NCI-H2107 treated with DMSO at 0.1 percent for 48 hours (cell line): ENCODE results near the gene NT5M.
A peak's percentile ranks its signal among the peaks of the same experiment; 100 is the strongest.
"Not testable (repeated sequence)": the region's sequence is repeated elsewhere in the genome, so short reads cannot be mapped to it uniquely, and the experiment has no call there.

Experiments used
- DNase-seq: peaks from one replicate; lab custom pipeline; 2025; ENCODE audit not compliant: unreplicated experiment; lab: John Stamatoyannopoulos, UW

Gene NT5M

DNA sequence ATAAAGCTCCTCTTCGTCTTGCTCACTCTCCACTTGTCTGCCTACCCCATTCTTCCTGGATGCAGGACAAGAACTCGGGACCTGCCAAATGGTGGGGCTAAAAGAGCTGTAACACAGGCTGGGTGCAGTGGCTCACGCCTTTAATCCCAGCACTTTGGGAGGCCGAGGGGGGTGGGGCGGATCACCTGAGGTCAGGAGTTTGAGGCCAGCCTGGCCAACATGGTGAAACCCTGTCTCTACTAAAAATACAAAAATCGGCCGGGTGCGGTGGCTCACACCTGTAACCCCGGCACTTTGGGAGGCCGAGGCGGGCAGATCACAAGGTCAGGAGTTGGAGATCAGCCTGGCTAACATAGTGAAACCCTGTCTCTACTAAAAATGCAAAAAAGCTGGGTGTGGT is 1.5 kb upstream of the NT5M start:
- not testable (repeated sequence) for DNase-seq

DNA sequence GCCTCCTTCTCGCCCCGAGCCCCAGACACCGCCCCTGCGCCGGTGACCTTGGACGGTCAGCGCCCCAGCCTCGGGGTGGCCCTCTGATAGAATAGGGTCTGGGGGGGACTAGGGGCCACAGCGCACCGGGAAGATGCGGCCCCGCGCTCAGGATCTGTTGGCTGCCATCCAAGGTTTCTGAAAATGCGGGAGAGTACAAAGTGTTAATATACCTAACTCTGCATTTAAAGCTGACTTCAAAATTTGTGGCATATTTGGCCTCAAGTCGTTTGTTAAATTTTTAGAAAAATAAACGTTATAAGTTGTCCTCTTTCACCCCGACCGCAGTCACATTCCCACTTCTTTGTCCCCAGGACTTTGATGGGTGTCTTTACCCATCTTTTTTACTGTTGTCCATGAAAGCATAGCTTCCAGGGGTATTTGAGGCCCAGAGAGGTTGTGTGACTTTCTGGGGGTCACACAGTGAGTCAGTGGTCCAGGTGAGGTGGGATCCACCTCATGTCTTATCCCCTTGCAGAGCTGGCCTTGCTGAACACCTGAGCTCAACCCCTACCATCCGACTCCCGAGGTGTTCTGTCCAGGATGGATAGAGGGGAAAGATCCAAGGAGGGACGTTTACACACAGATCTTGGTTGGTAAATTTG is 796 bp downstream of the NT5M start:
- no peak for DNase-seq

DNA sequence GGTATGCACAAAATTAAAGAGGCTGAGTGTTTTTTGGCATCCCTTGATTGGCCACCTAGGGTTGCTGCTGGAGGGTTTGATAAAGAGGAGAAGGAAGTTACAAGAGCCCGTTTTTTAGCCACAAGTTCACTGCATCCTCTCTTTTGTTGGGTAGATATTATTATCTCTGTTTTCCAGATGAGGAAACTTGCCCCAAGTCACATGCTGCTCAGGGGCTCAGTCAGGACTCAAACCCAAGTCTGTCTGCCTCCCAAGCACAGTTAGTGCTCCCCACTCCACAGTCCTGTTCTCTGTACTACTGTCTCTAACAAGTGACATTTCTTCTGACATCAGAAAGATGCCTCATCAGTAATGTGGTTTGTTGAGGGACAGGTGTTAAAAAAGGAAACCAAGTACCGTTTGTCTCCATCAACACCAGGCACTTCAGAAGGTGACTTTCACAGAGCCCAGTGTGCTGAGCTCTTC is 1.4 kb downstream of the NT5M start:
- no peak for DNase-seq

DNA sequence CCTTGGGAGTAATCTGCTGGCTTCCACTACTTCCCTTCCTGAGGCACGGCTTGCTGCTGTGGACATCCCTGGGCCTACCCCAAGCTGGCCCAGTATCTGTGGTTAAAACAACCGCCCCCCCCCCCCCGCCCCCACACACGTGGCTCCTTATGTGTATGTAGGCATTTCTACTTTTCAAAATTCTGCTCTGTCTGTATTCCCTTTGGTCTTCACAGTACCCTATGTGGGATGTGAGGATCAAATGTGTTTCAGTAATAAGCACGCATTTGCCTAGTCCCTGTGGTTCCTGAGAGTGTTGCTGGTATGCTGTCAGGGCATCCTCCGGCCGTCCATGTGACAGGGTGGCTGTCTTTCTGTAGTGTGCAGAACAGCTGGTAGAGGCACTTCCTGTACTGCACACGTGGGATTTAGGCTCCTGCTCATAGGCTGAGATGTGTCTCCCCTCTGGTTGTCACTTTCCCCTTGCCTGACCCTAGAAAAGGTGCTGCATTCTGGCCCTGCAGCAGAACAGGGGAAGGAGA is 2.2 kb downstream of the NT5M start:
- no peak for DNase-seq

DNA sequence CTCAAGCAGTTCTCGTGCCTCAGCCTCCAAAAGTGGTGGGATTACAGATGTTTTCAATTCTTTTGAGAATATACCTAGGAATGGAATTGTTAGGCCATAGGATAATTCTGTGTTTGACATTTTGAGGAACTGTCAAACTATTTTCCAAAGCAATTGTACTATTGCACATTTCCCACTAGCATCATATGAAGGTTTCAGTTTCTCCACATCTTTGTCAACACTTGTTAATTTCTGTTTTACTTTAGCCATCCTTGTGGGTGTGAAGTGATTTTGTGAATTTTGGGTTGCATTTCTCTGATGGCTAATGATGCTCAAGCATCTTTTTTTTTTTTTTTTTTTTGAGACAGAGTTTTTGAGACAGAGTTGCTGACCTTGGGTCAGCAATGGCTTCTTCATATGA is 6.2 kb downstream of the NT5M start:
- DNase-seq: no peak

DNA sequence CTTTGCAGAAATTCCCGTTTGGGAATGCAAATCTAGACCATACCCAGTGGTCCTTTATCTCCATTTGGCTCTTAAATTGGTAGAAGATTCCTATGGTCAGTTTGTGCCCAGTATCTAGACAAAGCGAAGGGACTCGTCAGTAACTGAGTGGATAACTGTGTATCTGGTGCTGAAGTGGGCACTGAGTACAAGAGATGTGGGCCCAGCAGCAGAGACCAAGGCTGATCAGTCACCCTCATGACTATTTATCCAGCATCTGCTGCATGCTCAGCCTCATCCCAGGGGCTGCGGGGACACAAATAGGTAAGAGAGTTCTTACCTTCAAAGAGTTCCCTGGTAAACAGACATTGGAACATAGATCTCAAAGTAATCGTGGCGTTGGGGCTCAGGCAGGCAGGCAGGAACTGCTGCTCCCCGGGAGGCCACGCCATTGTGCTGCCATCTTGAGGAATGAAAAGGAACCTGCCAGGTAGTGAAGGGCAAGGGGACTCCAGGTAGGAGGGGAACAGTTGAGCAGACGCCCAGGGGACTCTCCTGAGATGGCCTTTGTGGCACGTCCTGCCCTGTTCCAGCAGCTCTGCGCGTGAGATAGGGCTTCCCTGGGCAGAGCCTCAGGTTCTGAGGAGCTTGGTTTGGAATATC is 10.3 kb downstream of the NT5M start:
- no peak for DNase-seq

DNA sequence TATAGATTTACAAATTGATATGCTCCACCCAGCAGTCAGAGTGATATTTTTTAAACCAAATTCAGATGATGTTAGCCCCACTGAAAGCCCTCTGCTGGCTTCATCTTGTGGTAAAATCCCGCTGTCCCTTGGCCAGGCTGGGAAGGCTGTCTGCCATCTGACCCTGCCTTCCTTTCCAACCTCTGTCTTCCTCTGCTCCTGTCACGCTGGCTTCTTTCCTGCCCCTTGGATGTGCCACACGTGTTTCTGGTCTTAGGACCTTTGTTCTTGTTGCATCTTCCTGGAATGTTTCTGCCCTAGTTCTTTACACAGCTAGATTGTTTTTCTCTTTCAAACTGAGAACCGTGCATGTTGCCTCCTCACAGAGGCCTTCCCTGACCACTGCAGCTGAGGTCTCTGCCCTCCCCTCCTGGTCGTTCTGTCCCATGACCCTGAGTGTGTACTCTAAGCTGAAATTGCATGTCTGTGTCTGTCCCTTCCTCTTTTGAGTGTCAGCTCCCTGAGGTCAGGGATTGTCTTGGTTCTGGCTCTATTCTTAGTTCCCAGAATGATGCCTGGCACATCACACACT is 11.4 kb downstream of the NT5M start:
- DNase-seq: no peak

DNA sequence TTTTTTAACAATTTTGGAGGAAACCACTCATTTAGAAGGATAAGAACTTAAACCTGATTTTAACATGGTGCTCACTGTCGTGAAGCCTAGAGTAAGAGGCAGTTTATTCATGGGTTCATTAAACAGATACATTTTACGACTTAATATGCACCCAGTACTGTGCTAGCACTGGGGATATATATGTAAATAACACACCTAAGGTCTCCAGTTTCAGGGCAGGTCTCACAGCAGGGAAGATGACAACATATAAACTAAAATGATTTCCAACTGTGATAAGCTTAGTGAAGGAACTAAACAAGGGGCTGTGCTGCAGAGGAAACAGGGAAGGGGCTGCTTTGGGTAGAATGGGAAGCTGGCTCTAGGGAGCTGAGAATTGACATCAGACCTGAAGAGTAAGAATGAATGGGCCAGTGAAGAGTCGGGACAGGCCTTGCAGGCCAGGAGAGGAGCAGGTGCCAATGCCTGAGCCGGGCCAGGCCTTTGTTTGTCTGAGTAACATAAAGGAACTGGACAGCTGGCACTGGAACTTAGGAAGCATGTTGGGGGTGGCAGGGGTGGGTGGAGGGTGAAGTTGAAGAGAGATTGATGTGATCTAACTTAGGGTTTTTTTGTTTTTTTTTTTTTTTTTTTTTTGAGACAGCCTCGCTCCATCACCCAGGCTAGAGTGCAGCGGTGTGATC is 12.1 kb downstream of the NT5M start:
- peak; percentile 24 for DNase-seq

DNA sequence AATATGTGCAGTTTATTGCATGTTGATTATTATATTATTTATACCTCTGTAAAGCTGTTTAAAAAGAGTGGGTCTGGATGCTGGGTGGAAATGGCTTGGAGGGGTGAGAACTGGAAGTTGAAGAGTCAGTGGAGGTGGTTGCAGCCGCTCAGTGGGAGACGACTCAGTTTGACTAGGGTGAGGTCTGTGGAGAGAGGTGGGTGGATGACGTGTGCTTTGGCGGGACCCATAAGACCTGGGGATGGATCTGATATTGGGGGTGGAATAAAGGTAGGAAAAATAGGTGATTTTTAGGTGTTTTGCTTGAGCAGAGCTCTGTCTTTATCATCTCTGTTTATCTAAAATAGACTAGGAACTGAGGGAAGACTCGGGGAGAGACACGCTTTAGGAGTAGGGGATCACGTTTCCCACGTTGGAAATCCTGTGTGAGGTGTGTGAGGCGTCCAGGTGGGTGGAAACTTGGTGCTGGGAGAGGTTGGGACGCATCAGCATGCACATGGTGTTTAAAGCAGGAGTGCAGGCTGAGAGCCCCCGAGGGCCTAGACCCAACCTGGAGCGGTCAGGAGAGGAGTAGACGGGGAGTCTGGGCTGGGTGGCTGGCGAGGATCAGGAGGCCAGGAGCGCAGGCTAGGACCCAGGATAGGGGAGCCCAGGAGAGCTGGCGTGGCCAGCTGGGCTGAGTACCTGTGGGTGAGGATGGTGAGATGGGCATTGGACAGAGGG is 17.2 kb downstream of the NT5M start:
- no peak for DNase-seq

DNA sequence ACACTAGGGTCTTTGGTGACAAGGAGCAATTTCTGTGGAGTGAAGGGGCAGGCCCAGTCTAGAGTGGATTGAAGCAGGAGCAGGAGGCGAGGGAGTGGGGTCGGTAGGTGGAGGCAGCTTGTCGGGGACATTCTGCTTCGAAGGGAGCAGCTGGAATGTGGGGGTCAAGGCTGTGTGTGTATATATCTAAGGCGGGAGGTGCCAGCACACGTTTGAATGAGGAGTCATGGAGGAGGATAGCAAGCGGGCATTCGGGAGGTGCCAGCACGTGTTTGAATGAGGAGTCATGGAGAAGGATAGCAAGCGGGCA is 17.7 kb downstream of the NT5M start:
- DNase-seq: no peak

DNA sequence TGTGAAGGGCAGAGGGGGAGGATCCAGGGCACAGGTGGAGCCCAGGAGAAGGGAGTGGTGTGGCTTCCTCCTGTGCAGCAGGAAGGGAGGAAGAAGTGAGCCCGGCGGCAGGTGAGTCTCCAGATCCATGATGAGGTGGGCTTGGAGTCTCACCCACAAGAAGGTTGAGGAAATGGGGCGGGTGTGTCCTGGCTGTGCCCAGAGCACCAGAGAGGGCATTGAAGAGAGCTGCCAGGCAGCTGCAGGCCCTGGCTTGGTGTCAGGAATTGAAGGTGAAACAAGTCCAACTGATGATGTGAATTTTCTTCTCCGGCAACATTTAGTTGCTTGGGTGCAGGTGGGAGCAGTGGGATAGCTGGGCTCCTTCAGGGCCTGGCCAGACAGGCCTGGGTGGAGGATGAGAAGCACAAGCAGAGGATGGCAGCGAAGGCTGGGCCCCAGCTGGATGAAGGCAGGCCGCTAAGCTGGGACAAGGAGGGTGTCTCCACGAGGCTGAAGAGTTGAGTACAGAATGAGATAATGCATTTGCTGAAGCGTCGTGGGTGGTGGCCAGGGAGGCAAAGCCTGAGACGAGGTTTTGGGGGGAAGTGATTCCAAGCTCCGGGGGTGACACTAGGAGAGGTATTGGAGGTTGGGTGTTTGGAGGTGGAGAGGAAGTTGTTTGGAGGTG is 18.3 kb downstream of the NT5M start:
- no peak for DNase-seq

DNA sequence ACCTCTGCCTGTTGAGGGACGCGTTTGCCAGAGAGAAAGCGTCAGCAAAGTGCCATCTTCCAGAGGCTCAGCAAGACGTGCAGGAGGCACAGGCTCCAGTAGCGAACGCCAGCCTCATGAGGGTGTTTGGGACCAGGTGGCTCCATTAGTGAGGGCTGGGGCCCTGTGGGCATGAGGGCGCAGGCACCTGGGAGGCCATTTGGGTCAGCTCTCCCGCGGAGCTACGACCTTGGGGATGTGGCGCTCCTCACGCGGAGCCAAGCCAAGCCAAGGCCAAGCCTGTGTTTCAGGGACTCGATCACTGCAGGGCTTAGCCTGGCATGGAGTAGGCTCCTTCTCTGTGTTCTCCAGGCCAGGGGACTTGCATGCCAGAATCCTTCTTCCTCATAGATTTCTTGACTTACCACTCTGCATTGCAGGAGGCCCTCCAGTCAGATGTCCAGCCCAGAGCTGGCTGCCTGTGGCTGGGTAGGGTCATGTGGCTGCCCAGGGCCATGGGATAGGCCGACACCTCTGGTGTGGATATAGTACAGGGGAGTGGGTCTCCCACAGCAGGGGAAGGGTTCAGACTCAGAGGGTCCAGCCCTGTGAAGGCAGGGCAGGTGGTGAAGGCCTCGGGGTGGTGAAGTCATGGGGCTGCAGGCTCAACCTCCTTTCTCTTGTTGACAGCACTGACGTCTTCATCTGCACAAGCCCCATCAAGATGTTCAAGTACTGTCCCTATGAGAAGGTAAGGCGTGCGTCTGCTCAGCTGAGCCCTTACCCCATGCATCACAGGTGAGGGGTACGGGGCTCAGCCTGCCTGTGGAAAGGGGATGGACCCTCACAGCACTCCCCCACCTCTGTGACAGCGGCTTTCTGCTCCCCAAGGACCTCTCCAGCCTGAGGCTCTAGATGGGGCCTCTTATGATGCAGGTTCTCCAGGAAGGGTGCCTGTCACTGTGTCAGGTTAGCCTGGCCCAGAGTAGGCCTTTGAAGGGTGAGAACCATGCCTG is 19.6 kb downstream of the NT5M start:
- DNase-seq: no peak

DNA sequence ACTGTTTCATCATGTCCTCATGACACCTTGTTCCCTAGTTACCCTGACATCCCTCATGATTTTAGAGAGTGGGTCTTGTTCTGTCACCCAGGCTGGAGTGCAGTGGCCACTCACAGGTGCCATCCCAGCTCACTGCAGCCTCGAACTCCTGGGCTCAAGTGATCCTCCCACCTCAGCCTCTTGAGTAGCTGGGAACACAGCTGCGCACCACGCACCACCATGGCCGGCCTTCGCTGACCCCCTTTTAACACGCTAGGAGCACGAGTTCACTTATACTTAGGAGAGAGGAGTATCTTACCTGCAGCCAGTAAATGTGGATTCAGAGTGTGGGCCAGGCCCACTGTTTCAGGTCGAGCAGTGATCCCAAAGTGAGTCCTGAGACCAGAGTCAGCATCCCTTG is 21.4 kb downstream of the NT5M start:
- DNase-seq: no peak

DNA sequence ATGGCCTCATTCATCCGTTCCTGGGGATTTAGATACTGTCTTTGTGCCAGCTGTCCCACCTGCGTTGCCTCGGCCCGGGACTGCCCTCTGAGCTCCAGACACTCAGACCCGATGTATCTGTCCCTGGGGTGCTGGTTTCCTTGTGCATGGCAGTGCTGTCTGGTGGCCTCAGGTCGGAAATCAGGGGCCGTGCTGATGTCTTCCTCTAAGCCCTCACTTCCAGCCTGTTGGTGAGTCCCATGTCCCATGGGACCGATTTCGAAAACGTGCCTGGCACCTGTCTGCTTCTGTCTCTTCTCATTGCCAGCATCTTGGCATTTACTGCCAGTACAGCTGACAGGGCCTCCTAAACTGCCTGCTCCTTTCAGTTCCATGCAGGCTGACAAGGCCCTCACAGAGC is 22.1 kb downstream of the NT5M start:
- no peak for DNase-seq

DNA sequence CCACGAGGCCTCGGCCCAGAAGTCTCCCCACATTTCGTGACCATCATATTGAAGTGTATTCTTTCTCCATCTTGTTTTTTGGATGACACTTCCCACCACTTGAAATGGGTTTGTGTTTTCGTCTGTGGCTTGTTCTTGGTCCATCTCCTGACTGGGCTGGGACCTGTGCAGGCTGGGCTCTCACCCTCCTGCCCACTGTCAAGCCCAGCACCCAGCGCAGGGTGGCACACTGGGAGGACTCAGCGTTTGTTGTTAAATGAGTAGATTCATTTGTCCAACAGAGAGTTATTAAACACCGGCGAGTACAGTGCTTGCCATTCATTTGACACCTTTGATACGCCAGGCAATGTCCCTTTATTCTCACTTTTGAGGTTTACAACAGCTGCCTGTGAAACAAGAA is 22.6 kb downstream of the NT5M start:
- no peak for DNase-seq

DNA sequence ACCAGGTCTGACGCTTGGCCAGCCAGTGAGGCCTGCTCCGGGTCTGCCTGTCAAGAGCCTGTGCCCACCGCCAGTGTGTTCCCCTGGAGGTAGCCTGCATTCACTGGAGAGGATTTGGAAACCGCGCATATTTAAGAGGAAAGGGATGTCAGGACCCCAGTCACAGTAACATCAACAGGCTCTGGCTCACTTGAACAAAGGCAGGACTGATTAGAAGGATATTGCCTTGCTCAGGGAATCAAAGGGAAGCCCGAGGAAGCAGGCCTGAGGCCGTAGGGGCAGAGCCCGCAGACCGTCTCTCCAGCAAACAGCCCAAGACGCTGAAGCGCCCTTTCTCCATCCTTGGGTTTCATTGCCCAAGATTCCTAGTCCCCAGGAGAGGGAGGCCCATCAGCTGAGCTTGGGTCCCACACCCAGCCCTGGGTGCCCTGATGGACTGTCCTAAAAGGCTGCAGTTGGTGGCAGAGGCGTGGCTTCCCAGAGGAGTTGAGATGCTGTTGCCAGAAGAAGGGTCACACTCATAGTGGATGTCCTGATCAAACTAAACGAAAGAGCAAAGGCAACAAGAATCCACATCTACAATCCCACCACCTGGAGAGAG is 23.2 kb downstream of the NT5M start:
- DNase-seq: no peak

DNA sequence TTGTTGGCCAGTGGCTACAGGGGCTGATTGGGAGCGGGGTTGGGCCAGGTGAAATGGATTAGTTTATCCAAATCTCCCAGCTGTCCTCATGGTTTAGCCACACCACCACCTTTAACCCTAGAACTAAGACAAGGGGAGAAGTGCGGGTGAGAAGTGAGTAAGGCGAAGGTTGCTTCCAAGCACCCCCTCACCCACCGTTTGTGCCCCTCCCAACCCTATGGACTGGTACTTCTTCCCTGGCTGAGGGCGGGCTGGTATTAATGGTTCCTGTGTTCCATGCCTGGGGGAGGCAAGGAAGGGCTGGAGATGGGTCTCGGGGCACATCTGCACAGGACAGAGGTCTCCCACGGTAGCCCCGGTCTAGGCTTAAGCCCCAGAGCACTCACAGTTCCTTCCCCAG is 25.1 kb downstream of the NT5M start:
- no peak for DNase-seq

DNA sequence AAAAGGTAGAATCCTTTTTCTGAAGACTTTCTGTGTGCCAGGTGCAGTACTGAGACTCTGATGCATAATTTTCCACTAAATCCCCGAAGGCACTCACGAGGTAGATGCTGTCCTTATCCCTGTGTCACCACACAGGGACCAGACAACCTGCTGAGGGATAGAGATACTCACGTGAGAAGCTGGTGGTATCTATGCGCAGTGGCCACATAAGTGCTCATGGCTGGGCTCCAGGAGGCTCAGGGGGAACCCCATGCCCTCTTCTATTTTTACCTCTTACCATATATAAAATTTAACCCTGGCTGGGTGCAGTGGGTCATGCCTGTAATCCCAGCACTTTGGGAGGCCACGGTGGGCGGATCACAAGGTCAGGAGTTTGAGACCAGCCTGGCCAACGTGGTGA is 38.3 kb downstream of the NT5M start:
- no peak for DNase-seq

DNA sequence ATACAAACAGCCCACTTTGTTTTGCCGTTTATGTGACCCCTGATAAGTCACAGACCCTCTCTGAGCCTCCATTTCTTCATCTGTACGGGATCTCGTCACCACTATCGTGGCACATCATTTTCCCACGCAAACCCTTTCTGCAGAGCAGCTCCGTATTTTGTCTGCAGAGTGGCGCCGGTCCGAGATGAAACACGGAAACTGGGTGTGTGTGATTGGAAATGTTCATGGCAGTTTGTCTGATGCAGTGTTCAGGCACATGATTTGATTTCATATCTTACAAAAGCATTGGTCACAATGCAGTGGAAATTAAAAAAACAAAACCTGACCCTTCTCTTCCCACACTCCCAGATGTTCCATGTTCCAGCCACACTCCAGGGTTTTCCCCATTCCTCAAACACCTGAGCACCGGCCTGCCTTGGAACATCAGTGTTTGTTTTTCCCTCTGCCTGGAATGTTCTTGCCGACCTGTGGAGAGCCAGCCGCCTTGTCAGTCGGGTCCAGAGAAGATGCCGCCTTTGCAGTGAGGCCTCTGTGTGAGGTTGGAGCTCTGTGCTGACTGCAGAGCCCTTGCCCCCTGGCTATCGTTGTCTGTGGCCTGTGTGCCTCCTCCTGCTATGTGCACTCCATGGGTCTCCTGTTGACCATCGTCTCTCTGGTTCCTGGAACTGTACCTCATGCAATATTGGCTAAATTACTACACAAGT is 39.2 kb downstream of the NT5M start:
- DNase-seq: no peak
